Endothelial cell of umbilical vein (primary cell): ENCODE results near the gene PPP4C.

Source experiments
- CTCF ChIP-seq, 2 donors: IDR thresholded peaks; 1 replicate in 1 of 2; 2 replicates in 1 of 2; pipeline ENCODE4 v1.5.1; 2011; ENCODE audit warnings: low read length in 2 of 2, mild to moderate bottlenecking in 2 of 2, moderate library complexity in 2 of 2, control low read depth in 1 of 2, inconsistent platforms in 1 of 2, low read depth in 1 of 2; ENCODE audit not compliant: insufficient read depth in 1 of 2; ENCODE audit errors: extremely low read depth in 1 of 2
- EZH2 ChIP-seq: IDR thresholded peaks from 2 replicates; pipeline ENCODE4 v1.6.1; 2012; ENCODE audit warnings: borderline replicate concordance, low read depth, mild to moderate bottlenecking, moderate library complexity, low read length, inconsistent platforms; ENCODE audit not compliant: severe bottlenecking
- FOS ChIP-seq: IDR thresholded peaks from 2 replicates; pipeline ENCODE4 v1.6.1; 2011; ENCODE audit warnings: mild to moderate bottlenecking, low read length, moderate library complexity, borderline replicate concordance; ENCODE audit not compliant: insufficient read depth
- GATA2 ChIP-seq: IDR thresholded peaks from 2 replicates; pipeline ENCODE4 v1.7.0; 2011; ENCODE audit warnings: low read depth, mild to moderate bottlenecking, moderate library complexity, mixed read lengths, low read length; ENCODE audit not compliant: insufficient read length, insufficient read depth
- JUN ChIP-seq: IDR thresholded peaks from 2 replicates; pipeline ENCODE4 v1.6.1; 2011; ENCODE audit warnings: borderline replicate concordance, low read depth; ENCODE audit not compliant: insufficient read length, insufficient read depth
- POLR2A ChIP-seq: IDR thresholded peaks from 2 replicates; pipeline ENCODE4 v1.6.1; 2012; ENCODE audit warnings: low read depth, mild to moderate bottlenecking, control low read depth, low read length
- POLR2AphosphoS5 ChIP-seq: IDR thresholded peaks from 2 replicates; pipeline ENCODE4 v1.6.1; 2012; ENCODE audit warnings: low read depth, mild to moderate bottlenecking, control low read depth, low read length, moderate library complexity; ENCODE audit not compliant: insufficient read depth

- TF ChIP-seq CTCF (IDR thresholded peaks at IDR 0.05; ENCODE audit: extremely low read depth in 1 of 2, insufficient read depth in 1 of 2, low read depth in 1 of 2, low read length in 2 of 2), result no peak
- TF ChIP-seq EZH2, result no peak
- TF ChIP-seq POLR2AphosphoS5, result no peak
- no peak for TF ChIP-seq POLR2A
- no peak for TF ChIP-seq JUN
- TF ChIP-seq FOS, result no peak
- TF ChIP-seq GATA2, result no peak
Measured at GRCh38 chr16:30027588-30028437, 48.0 kb upstream of the PPP4C start.
